Stimulated activated CD8-positive, alpha-beta memory T cell treated with anti-CD3 and anti-CD28 coated beads, Interleukin-12 subunit alpha, Interleukin-12 subunit beta, amount 100 ng/mL, for 24 hours (primary cell): ENCODE results near the gene MARCHF2.

Source experiments
- DNase-seq: peaks from one replicate; pipeline ENCODE4 v3.0.0-alpha.2; 2020; ENCODE audit errors: extremely low read depth

The MARCHF2 gene

GRCh38 chr19:8478598-8478997, 65.5 kb downstream of the MARCHF2 start:
- DNase-seq = no peak

- DNase-seq = no peak
Observed at GRCh38 chr19:8481201-8481600, 68.1 kb downstream of the MARCHF2 start.

- DNase-seq = no peak
Observed at GRCh38 chr19:8481616-8482015, 68.5 kb downstream of the MARCHF2 start.

- no peak for DNase-seq
Observed at GRCh38 chr19:8482696-8483095, 69.6 kb downstream of the MARCHF2 start.

- no peak for DNase-seq
Observed at GRCh38 chr19:8483165-8483564, 70.1 kb downstream of the MARCHF2 start.

- no peak for DNase-seq
Observed at GRCh38 chr19:8484331-8484894, 71.3 kb downstream of the MARCHF2 start.

- DNase-seq = no peak
Observed at GRCh38 chr19:8485561-8486371, 72.7 kb downstream of the MARCHF2 start.

- no peak for DNase-seq
Observed at GRCh38 chr19:8486661-8487136, 73.6 kb downstream of the MARCHF2 start.

GRCh38 chr19:8487137-8487851, 74.2 kb downstream of the MARCHF2 start:
- no peak for DNase-seq

- DNase-seq = no peak
Observed at GRCh38 chr19:8488365-8488764, 75.3 kb downstream of the MARCHF2 start.
